Peyer's patch (tissue), 4 donors: ENCODE results near the gene PPT2. TPM values are rescaled to one million over a fixed set of nuclear protein-coding genes. Genes with fewer than 3 reads are reported as not detected.

Experiments used
- DNase-seq, 3 donors: peaks; one replicate each; pipeline ENCODE4 v3.0.0-alpha.2; 2017 to 2019
- H3K27ac ChIP-seq, 4 donors: fragments of 200-600 bp; sonication (generic); one replicate each; pipeline ENCODE4 v1.5.1; 2016 to 2019
- H3K27me3 ChIP-seq, 2 donors: fragments of 200-600 bp; sonication (generic); one replicate each; pipeline ENCODE4 v1.5.1; 2019
- H3K36me3 ChIP-seq, 3 donors: fragments of 200-600 bp; sonication (generic); one replicate each; pipeline ENCODE4 v1.5.1; 2016 to 2019
- H3K4me1 ChIP-seq, 4 donors: fragments of 200-600 bp; sonication (generic); one replicate each; pipeline ENCODE4 v1.5.1; 2016 to 2019
- H3K4me3 ChIP-seq, 4 donors: fragments of 200-600 bp; sonication (generic); 1 replicate in 3 of 4; 2 replicates in 1 of 4; pipeline ENCODE4 v1.5.1; 2016 to 2019; ENCODE audit warnings: mild to moderate bottlenecking in 1 of 4
- H3K9me3 ChIP-seq, 4 donors: fragments of 200-600 bp; sonication (generic); one replicate each; pipeline ENCODE4 v1.5.1; 2016 to 2019; ENCODE audit warnings: mild to moderate bottlenecking in 1 of 4
- POLR2A ChIP-seq, 2 donors: fragments of 450-650 bp; IDR thresholded peaks; one replicate each; pipeline ENCODE4 v1.5.1; 2017; ENCODE audit warnings: antibody characterized with exemption in 2 of 2, mild to moderate bottlenecking in 2 of 2, moderate library complexity in 2 of 2
- total RNA-seq, 4 donors: library from RNA; depleted of rRNA; stranded (reverse); fragments of >200 nt; gene quantifications; one replicate each; pipeline ENCODE4 v1.1.0, GENCODE V29; 2016
- TF ChIP-seq, protein P1 (sequence below), 6 experiments: fragments of 450-650 bp in 4 of 6; fragments of 200-600 bp in 2 of 6; sonication (generic) in 1 of 6; IDR thresholded peaks; one replicate each; pipeline ENCODE4 v1.5.1; 2017 to 2019; ENCODE audit warnings: antibody characterized with exemption in 6 of 6, mild to moderate bottlenecking in 3 of 6, moderate library complexity in 1 of 6

Gene PPT2
- total RNA-seq, 4 donors from 2014 or later: 7.4 to 121 (median 26.9) TPM

GRCh38 chr6:32170294-32170693 lies 16.4 kb downstream of the PPT2 start:
- H3K4me3 ChIP-seq: no peak overlapping the region
- H3K27ac ChIP-seq: no peak overlapping the region
- H3K9me3 ChIP-seq: no peaks in the 10 kb centered on the region
- no peaks in the 10 kb centered on the region for H3K27me3 ChIP-seq
- H3K36me3 ChIP-seq: peaks cover 0 to 44% (median 0%) of the 10 kb centered on the region in 3 donors
- TF ChIP-seq, protein P1, sequence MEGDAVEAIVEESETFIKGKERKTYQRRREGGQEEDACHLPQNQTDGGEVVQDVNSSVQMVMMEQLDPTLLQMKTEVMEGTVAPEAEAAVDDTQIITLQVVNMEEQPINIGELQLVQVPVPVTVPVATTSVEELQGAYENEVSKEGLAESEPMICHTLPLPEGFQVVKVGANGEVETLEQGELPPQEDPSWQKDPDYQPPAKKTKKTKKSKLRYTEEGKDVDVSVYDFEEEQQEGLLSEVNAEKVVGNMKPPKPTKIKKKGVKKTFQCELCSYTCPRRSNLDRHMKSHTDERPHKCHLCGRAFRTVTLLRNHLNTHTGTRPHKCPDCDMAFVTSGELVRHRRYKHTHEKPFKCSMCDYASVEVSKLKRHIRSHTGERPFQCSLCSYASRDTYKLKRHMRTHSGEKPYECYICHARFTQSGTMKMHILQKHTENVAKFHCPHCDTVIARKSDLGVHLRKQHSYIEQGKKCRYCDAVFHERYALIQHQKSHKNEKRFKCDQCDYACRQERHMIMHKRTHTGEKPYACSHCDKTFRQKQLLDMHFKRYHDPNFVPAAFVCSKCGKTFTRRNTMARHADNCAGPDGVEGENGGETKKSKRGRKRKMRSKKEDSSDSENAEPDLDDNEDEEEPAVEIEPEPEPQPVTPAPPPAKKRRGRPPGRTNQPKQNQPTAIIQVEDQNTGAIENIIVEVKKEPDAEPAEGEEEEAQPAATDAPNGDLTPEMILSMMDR (IDR thresholded peaks at IDR 0.05): no peak
- no peak for TF ChIP-seq POLR2A (IDR thresholded peaks at IDR 0.05)
- peaks cover 0 to 11% (median 3%) of the 10 kb centered on the region in 4 donors for H3K4me1 ChIP-seq
- peak in 1 of 3 donors; percentile 21 for DNase-seq

DNA sequence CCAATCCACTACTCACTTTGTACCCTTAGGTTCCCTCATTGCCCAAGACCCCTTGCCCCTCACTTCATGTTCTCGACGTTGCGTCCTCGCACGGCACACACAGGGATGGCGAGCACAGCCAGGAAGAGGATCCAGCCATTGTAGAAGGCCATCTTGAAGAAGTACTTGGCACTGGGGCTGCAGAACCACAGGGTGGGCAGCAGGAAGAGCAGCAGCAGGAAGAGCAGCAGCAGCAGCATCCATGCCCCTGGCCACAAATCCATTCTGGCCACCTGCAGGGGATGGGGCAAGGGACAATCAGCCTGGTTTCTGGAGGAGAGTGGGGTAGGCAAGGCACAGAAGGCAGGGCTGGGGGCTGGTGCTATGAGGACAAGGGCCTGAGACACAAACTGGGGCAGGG lies 17.3 kb downstream of the PPT2 start:
- TF ChIP-seq POLR2A (IDR thresholded peaks at IDR 0.05): no peak
- TF ChIP-seq, protein P1 (IDR thresholded peaks at IDR 0.05): no peak
- H3K36me3 ChIP-seq: peaks cover 0 to 41% (median 0%) of the 10 kb centered on the region in 3 donors
- H3K4me1 ChIP-seq: peaks cover 0 to 14% (median 3%) of the 10 kb centered on the region in 4 donors
- H3K27me3 ChIP-seq: no peaks in the 10 kb centered on the region
- no peak overlapping the region for H3K27ac ChIP-seq
- no peaks in the 10 kb centered on the region for H3K9me3 ChIP-seq
- DNase-seq: no peak
- no peak overlapping the region for H3K4me3 ChIP-seq

DNA sequence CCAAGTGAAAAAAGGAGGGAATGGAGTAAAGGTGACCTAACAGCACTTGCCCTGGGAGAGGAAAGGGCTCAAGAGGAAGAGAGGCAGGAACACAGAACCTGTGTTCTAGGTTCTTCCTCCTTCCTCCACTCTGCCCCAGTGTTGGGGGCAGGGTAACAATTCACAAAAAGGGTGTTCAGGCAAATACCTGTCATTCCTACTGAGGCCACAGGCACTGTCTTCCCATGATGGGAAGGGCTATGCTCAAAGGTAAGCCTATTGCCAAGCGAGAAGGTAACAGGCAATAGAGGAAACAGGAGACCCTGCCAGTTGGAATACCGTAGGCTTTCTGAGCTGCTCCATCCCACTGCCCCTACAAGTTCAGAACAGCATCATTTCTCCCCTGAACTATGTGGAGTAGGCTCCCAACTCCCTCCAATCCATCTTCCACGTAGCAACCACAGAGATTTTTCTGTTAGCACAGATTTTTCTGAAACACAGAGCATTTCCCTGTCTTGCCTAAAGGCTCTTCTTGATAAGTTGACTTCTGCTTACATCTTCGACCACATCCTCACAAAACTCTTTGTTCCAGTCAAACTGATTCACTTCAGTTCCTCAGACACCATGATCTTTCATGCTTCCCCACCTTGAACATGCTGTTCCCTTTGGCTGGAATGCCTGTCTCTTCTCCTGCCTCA lies 19.2 kb downstream of the PPT2 start:
- peaks cover 0 to 22% (median 7%) of the 10 kb centered on the region in 4 donors for H3K4me1 ChIP-seq
- peaks cover 0 to 25% (median 0%) of the 10 kb centered on the region in 3 donors for H3K36me3 ChIP-seq
- no peaks in the 10 kb centered on the region for H3K27me3 ChIP-seq
- H3K9me3 ChIP-seq: no peaks in the 10 kb centered on the region
- DNase-seq: no peak
- no peak overlapping the region for H3K27ac ChIP-seq
- H3K4me3 ChIP-seq: no peak overlapping the region
- TF ChIP-seq, protein P1 (IDR thresholded peaks at IDR 0.05): no peak
- TF ChIP-seq POLR2A (IDR thresholded peaks at IDR 0.05): no peak

- H3K27ac ChIP-seq: no peak overlapping the region
- peaks cover 0 to 28% (median 13%) of the 10 kb centered on the region in 4 donors for H3K4me1 ChIP-seq
These were observed 20.5 kb downstream of the PPT2 start for GRCh38 chr6:32174416-32174815.

GRCh38 chr6:32175322-32175710 lies 21.4 kb downstream of the PPT2 start:
- peaks cover 0 to 17% (median 0%) of the 10 kb centered on the region in 3 donors for H3K36me3 ChIP-seq
- peak overlapping the region; percentile 88 to 98 (median 94) for H3K27ac ChIP-seq
- TF ChIP-seq, protein P1 (IDR thresholded peaks at IDR 0.05): no peak
- no peak for TF ChIP-seq POLR2A (IDR thresholded peaks at IDR 0.05)
- H3K4me1 ChIP-seq: peaks cover 0 to 36% (median 13%) of the 10 kb centered on the region in 4 donors
- H3K27me3 ChIP-seq: no peaks in the 10 kb centered on the region
- DNase-seq: no peak
- H3K4me3 ChIP-seq: peak overlapping the region; percentile 50 to 95 (median 76)
- H3K9me3 ChIP-seq: no peaks in the 10 kb centered on the region

More at GRCh38 chr6:32174416-32174815, 20.5 kb downstream of the PPT2 start:
- no peak overlapping the region for H3K4me3 ChIP-seq
- TF ChIP-seq POLR2A (IDR thresholded peaks at IDR 0.05): no peak
- TF ChIP-seq, protein P1 (IDR thresholded peaks at IDR 0.05): no peak
- no peaks in the 10 kb centered on the region for H3K9me3 ChIP-seq
- no peak for DNase-seq
- H3K27me3 ChIP-seq: no peaks in the 10 kb centered on the region
- H3K36me3 ChIP-seq: peaks cover 0 to 18% (median 0%) of the 10 kb centered on the region in 3 donors
